GM12878 (cell line): ENCODE data around the gene RANGRF. TPM values are rescaled to one million over a fixed set of nuclear protein-coding genes. Genes with fewer than 3 reads are reported as not detected.

Experiments
- ATAC-seq: fragments of 200-7000 bp; cut with Tn5 transposase; 3 replicates; pipeline ENCODE4 v1.9.1; 2020; ENCODE audit warnings: mild to moderate bottlenecking, moderate library complexity
- BruUV-seq: library from RNA; stranded (reverse); fragments of 400-500 nt; replicated peaks from 2 replicates; lab custom pipeline; 2021; lab: Mats Ljungman, UMichigan
- CTCF ChIA-PET: fragments of 300-600 bp; sonication (Branson Sonifier 250); formaldehyde crosslinking; extraction: SDS; loops from one replicate; lab custom pipeline; 2021; ENCODE audit warnings: inconsistent platforms; lab: Yijun Ruan, JAX
- POLR2A ChIA-PET: fragments of 350-600 bp; formaldehyde crosslinking; extraction: SDS; loops from one replicate; lab custom pipeline; 2021; ENCODE audit warnings: inconsistent platforms; lab: Charles Lee
- RAD21 ChIA-PET: fragments of 300-600 bp; sonication (Branson Sonifier 250); formaldehyde crosslinking; loops from one replicate; lab custom pipeline; 2023; ENCODE audit warnings: antibody characterized with exemption; ENCODE audit not compliant: unreplicated experiment; lab: Charles Lee
- SMC1A ChIA-PET: fragments of 300-600 bp; sonication (Branson Sonifier 250); formaldehyde crosslinking; loops from one replicate; lab custom pipeline; 2023; ENCODE audit not compliant: unreplicated experiment, uncharacterized antibody; lab: Charles Lee
- DNase-seq: peaks from one replicate; pipeline ENCODE4 v3.0.0-alpha.2; 2011; ENCODE audit warnings: low read depth, low spot score
- FAIRE-seq: peaks from 3 replicates; lab custom pipeline; 2011; peaks lifted over from hg19 to GRCh38; lab: Jason Lieb, UNC
- H2AFZ ChIP-seq: 2 replicates; pipeline ENCODE4 v1.6.0; 2011; ENCODE audit warnings: low read depth, low read length, control low read depth; ENCODE audit not compliant: control insufficient read depth
- H3K27ac ChIP-seq: 2 replicates; pipeline ENCODE4 v1.5.1; 2011; ENCODE audit warnings: control low read depth; ENCODE audit not compliant: control insufficient read depth, insufficient read depth
- H3K27me3 ChIP-seq, 2 experiments: replicated peaks in 1 of 2; 2 replicates each; pipeline versions ENCODE4 v1.6.0 to v1.6.1; 2011; ENCODE audit warnings: low read length in 1 of 2; ENCODE audit not compliant: control insufficient read depth in 2 of 2, insufficient read depth in 2 of 2
- H3K36me3 ChIP-seq, 2 experiments: 2 replicates each; pipeline ENCODE4 v1.5.1; 2011; ENCODE audit warnings: low read length in 1 of 2; ENCODE audit not compliant: control insufficient read depth in 2 of 2, insufficient read depth in 2 of 2
- H3K4me1 ChIP-seq: 2 replicates; pipeline ENCODE4 v1.6.1; 2011; ENCODE audit warnings: mild to moderate bottlenecking, low read length, moderate library complexity, mixed read lengths; ENCODE audit not compliant: control insufficient read depth, insufficient read depth
- H3K4me2 ChIP-seq: 2 replicates; pipeline ENCODE4 v1.6.0; 2011; ENCODE audit warnings: control low read depth; ENCODE audit not compliant: control insufficient read depth, insufficient read depth
- H3K4me3 ChIP-seq: fragments of 200-600 bp; sonication (generic); 2 replicates; pipeline ENCODE4 v1.5.1; 2016
- H3K79me2 ChIP-seq: 2 replicates; pipeline ENCODE4 v1.6.0; 2011; ENCODE audit warnings: low read length; ENCODE audit not compliant: control insufficient read depth, insufficient read depth
- H3K9ac ChIP-seq: 2 replicates; pipeline ENCODE4 v1.8.0; 2011; ENCODE audit warnings: low read length, control low read depth, mixed read lengths; ENCODE audit not compliant: control insufficient read depth, insufficient read depth
- H3K9me3 ChIP-seq: replicated peaks from 3 replicates; pipeline ENCODE4 v1.5.1; 2011; ENCODE audit warnings: mild to moderate bottlenecking, low read length; ENCODE audit not compliant: control insufficient read depth, insufficient read depth
- H4K20me1 ChIP-seq: 2 replicates; pipeline ENCODE4 v1.6.0; 2011; ENCODE audit not compliant: control insufficient read depth, insufficient read depth
- CREB1 ChIP-seq: IDR thresholded peaks from 2 replicates; pipeline ENCODE4 v1.6.1; 2012; ENCODE audit warnings: low read depth, mild to moderate bottlenecking, inconsistent platforms
- ESRRA ChIP-seq: IDR thresholded peaks from 2 replicates; pipeline ENCODE4 v1.6.1; 2012; ENCODE audit warnings: mild to moderate bottlenecking, low read length, improper control_type of control experiment
- ETV6 ChIP-seq, 2 experiments: fragments of 450-650 bp in 1 of 2; IDR thresholded peaks in 1 of 2; conservative IDR thresholded peaks in 1 of 2; 2 replicates each; pipeline ENCODE4 v1.6.1; 2014; ENCODE audit warnings: antibody characterized with exemption in 1 of 2, borderline replicate concordance in 1 of 2, low read depth in 1 of 2, mild to moderate bottlenecking in 1 of 2, moderate library complexity in 1 of 2
- LARP7 ChIP-seq: fragments of 450-650 bp; IDR thresholded peaks from 2 replicates; pipeline ENCODE4 v1.6.1; 2017; ENCODE audit warnings: mild to moderate bottlenecking
- MTA2 ChIP-seq: fragments of 450-650 bp; IDR thresholded peaks from 2 replicates; pipeline ENCODE4 v1.6.1; 2016; ENCODE audit warnings: low read depth, mild to moderate bottlenecking, moderate library complexity
- MYB ChIP-seq: fragments of 150-350 bp; IDR thresholded peaks from 2 replicates; pipeline ENCODE4 v1.6.1; 2014; ENCODE audit warnings: mild to moderate bottlenecking, low read depth, low read length, borderline replicate concordance
- RFX5 ChIP-seq: IDR thresholded peaks from 2 replicates; pipeline ENCODE4 v1.6.1; 2011; ENCODE audit warnings: low read depth, low read length, improper control_type of control experiment
- SRF ChIP-seq, 2 experiments: IDR thresholded peaks; 2 replicates each; pipeline ENCODE4 v1.6.1; 2011; ENCODE audit warnings: low read depth in 2 of 2, low read length in 2 of 2, mild to moderate bottlenecking in 1 of 2, moderate library complexity in 1 of 2
- TARDBP ChIP-seq: IDR thresholded peaks from 2 replicates; pipeline ENCODE4 v1.6.1; 2016; ENCODE audit warnings: borderline replicate concordance
- YBX1 ChIP-seq: fragments of 450-650 bp; IDR thresholded peaks from 2 replicates; pipeline ENCODE4 v1.6.1; 2016; ENCODE audit warnings: antibody characterized with exemption
- YY1 ChIP-seq: IDR thresholded peaks from 2 replicates; pipeline ENCODE4 v1.6.1; 2011; ENCODE audit warnings: low read depth, mild to moderate bottlenecking, low read length
- ZNF217 ChIP-seq: fragments of 450-650 bp; IDR thresholded peaks from 2 replicates; pipeline ENCODE4 v1.6.1; 2017; ENCODE audit warnings: antibody characterized with exemption, mild to moderate bottlenecking
- WGBS: methylation state at CpG from one replicate; pipeline ENCODE4 v1.1.6; 2016; ENCODE audit warnings: low lambda C conversion rate; ENCODE audit not compliant: insufficient replicate concordance, insufficient coverage; ENCODE audit errors: missing lambda C conversion rate; 5-methylcytosine and 5-hydroxymethylcytosine counted together
- in situ Hi-C: fragments of 300-500 bp; cut with MboI; formaldehyde crosslinking; loops from 9 replicates; pipeline ENCODE4 v1.14.3; 2018; ENCODE audit warnings: mixed read lengths
- intact Hi-C: fragments of 100-400 bp; cut with micrococcal nuclease; formaldehyde crosslinking; loops from one replicate; pipeline ENCODE4 v1.14.2; 2022; ENCODE audit not compliant: unreplicated experiment
- polyA plus RNA-seq, 11 experiments: library from polyadenylated mRNA; depleted of rRNA in 4 of 11; unstranded in 6 of 11; stranded (reverse) in 5 of 11; fragments of >200 nt; fragmentation: Nextera tagmentation in 4 of 11; fragmentation: Illumina TruSeq in 1 of 11; extraction: Ambion mirVana in 4 of 11; extraction: Trizol in 1 of 11; gene quantifications; 1 replicate in 1 of 11; 2 replicates in 10 of 11; pipeline versions ENCODE4 v1.2.1 to v1.2.3, GENCODE V29; 2011 to 2016; ENCODE audit warnings: inconsistent platforms in 2 of 11, missing spikeins in 2 of 11, low read depth in 1 of 11
- total RNA-seq, 4 experiments: library from RNA; depleted of rRNA in 3 of 4; stranded (reverse); fragments of >200 nt in 3 of 4; fragmentation: Illumina TruSeq in 1 of 4; extraction: Trizol in 1 of 4; gene quantifications; 2 replicates each; pipeline versions ENCODE4 v1.2.1 to v1.2.3, GENCODE V29; 2013 to 2021
- TF ChIP-seq, protein P1 (sequence below): fragments of 450-650 bp; formaldehyde crosslinking; IDR thresholded peaks from 2 replicates; pipeline ENCODE4 v1.4.0; 2022; ENCODE audit warnings: mild to moderate bottlenecking, moderate library complexity
- TF ChIP-seq, protein P2 (sequence below): fragments of 450-650 bp; IDR thresholded peaks from 2 replicates; pipeline ENCODE4 v1.6.1; 2014; ENCODE audit warnings: mild to moderate bottlenecking

RANGRF gene
- total and polyA plus RNA-seq, 10 of the 15 experiments (the other 5 are each of a cell fraction or from before 2014, with no cell fraction given) = 30.1 to 181 (median 61.4) TPM

DNA sequence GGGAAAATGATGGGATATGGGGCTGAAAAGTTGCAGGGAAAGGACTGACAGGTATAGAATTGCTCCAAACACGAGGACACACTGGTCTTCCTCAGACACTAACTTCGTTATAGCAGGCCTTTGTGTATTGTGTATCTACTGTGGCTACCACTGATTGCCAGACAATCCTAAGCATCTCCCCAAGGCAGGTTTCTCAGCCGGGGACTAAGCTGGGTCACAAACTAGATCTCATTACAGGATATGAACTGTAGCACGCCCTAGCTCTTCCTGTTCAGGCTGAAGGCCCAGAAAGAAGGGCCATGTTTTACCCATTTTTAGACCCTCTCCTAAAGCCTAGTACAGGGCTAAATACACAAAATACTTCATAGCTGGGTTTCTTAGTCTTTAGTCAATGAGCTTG, 5.1 kb upstream of the RANGRF start:
- CTCF ChIA-PET = interaction anchor here (1.2 kb wide), 1 partner anchor 21 kb away, joined by 4 read pairs; no protein-coding TSS in a partner anchor
- Histone ChIP-seq H3K27ac (no peak overlapping the region), H3K36me3 (no peaks in the 10 kb centered on the region), H3K4me1 (no peaks in the 10 kb centered on the region), H4K20me1 (no peaks in the 10 kb centered on the region), H2AFZ (no peak overlapping the region), H3K4me2 (no peak overlapping the region), H3K27me3 (no peaks in the 10 kb centered on the region), H3K4me3 (no peak overlapping the region), H3K79me2 (no peaks in the 10 kb centered on the region), H3K9me3 (no peaks in the 10 kb centered on the region), H3K9ac (no peak overlapping the region)
- FAIRE-seq (no peak), ATAC-seq (no peak), DNase-seq (no peak)
- 44% methylated on average over 4 of the region's 4 CpGs for WGBS
- RAD21 ChIA-PET = no interaction called here
- in situ Hi-C loops = no loop called here
- intact Hi-C loops = no loop called here
- POLR2A ChIA-PET = no interaction called here
- SMC1A ChIA-PET = interaction anchor here (0.6 to 1.0 kb wide), 2 partner anchors 12 to 157 kb away, joined by 3 to 4 read pairs; partner anchors contain the start of gene SLC25A35
- BruUV-seq = no TSS peak
- no peak for TF ChIP-seq ETV6 (conservative IDR thresholded peaks at IDR 0.05 in 1 of 2, IDR thresholded peaks at IDR 0.05 in 1 of 2; ENCODE audit: borderline replicate concordance in 1 of 2, low read depth in 1 of 2)
- TF ChIP-seq ESRRA = no peak
- no peak for TF ChIP-seq ZNF217
- TF ChIP-seq YBX1 = no peak
- no peak for TF ChIP-seq SRF (IDR thresholded peaks at IDR 0.05; ENCODE audit: low read depth in 2 of 2, low read length in 2 of 2)
- no peak for TF ChIP-seq RFX5
- no peak for TF ChIP-seq MYB
- no peak for TF ChIP-seq MTA2
- no peak for TF ChIP-seq CREB1
- no peak for TF ChIP-seq LARP7
- TF ChIP-seq YY1 = no peak
- TF ChIP-seq, protein P1, sequence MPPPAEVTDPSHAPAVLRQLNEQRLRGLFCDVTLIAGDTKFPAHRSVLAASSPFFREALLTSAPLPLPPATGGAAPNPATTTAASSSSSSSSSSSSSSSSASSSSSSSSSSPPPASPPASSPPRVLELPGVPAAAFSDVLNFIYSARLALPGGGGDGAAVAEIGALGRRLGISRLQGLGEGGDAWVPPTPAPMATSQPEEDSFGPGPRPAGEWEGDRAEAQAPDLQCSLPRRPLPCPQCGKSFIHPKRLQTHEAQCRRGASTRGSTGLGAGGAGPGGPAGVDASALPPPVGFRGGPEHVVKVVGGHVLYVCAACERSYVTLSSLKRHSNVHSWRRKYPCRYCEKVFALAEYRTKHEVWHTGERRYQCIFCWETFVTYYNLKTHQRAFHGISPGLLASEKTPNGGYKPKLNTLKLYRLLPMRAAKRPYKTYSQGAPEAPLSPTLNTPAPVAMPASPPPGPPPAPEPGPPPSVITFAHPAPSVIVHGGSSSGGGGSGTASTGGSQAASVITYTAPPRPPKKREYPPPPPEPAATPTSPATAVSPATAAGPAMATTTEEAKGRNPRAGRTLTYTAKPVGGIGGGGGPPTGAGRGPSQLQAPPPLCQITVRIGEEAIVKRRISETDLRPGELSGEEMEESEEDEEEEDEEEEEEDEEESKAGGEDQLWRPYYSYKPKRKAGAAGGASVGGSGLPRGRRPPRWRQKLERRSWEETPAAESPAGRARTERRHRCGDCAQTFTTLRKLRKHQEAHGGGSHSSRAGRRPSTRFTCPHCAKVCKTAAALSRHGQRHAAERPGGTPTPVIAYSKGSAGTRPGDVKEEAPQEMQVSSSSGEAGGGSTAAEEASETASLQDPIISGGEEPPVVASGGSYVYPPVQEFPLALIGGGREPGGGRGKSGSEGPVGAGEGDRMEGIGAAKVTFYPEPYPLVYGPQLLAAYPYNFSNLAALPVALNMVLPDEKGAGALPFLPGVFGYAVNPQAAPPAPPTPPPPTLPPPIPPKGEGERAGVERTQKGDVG = no peak
- TF ChIP-seq TARDBP = no peak
- TF ChIP-seq, protein P2, sequence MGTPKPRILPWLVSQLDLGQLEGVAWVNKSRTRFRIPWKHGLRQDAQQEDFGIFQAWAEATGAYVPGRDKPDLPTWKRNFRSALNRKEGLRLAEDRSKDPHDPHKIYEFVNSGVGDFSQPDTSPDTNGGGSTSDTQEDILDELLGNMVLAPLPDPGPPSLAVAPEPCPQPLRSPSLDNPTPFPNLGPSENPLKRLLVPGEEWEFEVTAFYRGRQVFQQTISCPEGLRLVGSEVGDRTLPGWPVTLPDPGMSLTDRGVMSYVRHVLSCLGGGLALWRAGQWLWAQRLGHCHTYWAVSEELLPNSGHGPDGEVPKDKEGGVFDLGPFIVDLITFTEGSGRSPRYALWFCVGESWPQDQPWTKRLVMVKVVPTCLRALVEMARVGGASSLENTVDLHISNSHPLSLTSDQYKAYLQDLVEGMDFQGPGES = no peak
